Neural progenitor cell (in vitro differentiated cells): ENCODE data around the gene CNTN5. TPM values are rescaled to one million over a fixed set of nuclear protein-coding genes. Genes with fewer than 3 reads are reported as not detected.

Source experiments
- DNase-seq: peaks from one replicate; pipeline ENCODE4 v3.0.0-alpha.2; 2016; ENCODE audit warnings: low spot score
- H2AFZ ChIP-seq: fragments of 200-600 bp; sonication (generic); replicated peaks from 2 replicates; pipeline ENCODE4 v1.6.1; 2016; ENCODE audit warnings: antibody characterized with exemption
- H3F3A ChIP-seq: fragments of 200-600 bp; sonication (generic); 2 replicates; pipeline ENCODE4 v1.6.1; 2016; ENCODE audit warnings: antibody characterized with exemption, low read depth
- H3K27ac ChIP-seq: fragments of 200-600 bp; sonication (generic); 2 replicates; pipeline ENCODE4 v1.5.1; 2016; ENCODE audit warnings: mild to moderate bottlenecking
- H3K27me3 ChIP-seq: fragments of 200-600 bp; sonication (generic); 2 replicates; pipeline ENCODE4 v1.6.1; 2016; ENCODE audit warnings: mild to moderate bottlenecking, moderate library complexity
- H3K36me3 ChIP-seq: fragments of 200-600 bp; sonication (generic); 2 replicates; pipeline ENCODE4 v1.5.1; 2016
- H3K4me1 ChIP-seq: fragments of 200-600 bp; sonication (generic); 2 replicates; pipeline ENCODE4 v1.6.1; 2016; ENCODE audit warnings: mixed run types
- H3K4me2 ChIP-seq: fragments of 200-600 bp; sonication (generic); 2 replicates; pipeline ENCODE4 v1.6.1; 2016
- H3K4me3 ChIP-seq: fragments of 200-600 bp; sonication (generic); 2 replicates; pipeline ENCODE4 v1.5.1; 2016
- H3K79me2 ChIP-seq: fragments of 200-600 bp; sonication (generic); 2 replicates; pipeline ENCODE4 v1.6.1; 2016; ENCODE audit warnings: low read depth
- H3K9ac ChIP-seq: fragments of 200-600 bp; sonication (generic); 2 replicates; pipeline ENCODE4 v1.6.1; 2016
- H3K9me3 ChIP-seq: fragments of 200-600 bp; sonication (generic); 2 replicates; pipeline ENCODE4 v1.5.1; 2016; ENCODE audit warnings: low read depth
- H4K20me1 ChIP-seq: fragments of 200-600 bp; sonication (generic); 2 replicates; pipeline ENCODE4 v1.6.1; 2016; ENCODE audit warnings: low read depth
- H3K27ac Mint-ChIP-seq: 3 replicates; pipeline ENCODE4 v1.8.0; 2021; ENCODE audit warnings: mixed read lengths
- H3K27me3 Mint-ChIP-seq: 2 replicates; pipeline ENCODE4 v1.8.0; 2022; ENCODE audit warnings: low read depth, mild to moderate bottlenecking, inconsistent platforms, moderate library complexity, mixed read lengths; ENCODE audit not compliant: insufficient read depth
- H3K36me3 Mint-ChIP-seq: 3 replicates; pipeline ENCODE4 v1.8.0; 2021; ENCODE audit warnings: mixed read lengths
- H3K4me1 Mint-ChIP-seq: 3 replicates; pipeline ENCODE4 v1.8.0; 2021; ENCODE audit warnings: mixed read lengths
- H3K4me3 Mint-ChIP-seq: 3 replicates; pipeline ENCODE4 v1.8.0; 2021; ENCODE audit warnings: mild to moderate bottlenecking, moderate library complexity, mixed read lengths
- H3K9me3 Mint-ChIP-seq: 3 replicates; pipeline ENCODE4 v1.8.0; 2020; ENCODE audit warnings: mixed read lengths
- CTCF ChIP-seq: fragments of 200-600 bp; sonication (generic); IDR thresholded peaks from 2 replicates; pipeline ENCODE4 v1.5.1; 2017; ENCODE audit warnings: antibody characterized with exemption, mild to moderate bottlenecking
- EZH2 ChIP-seq: fragments of 200-600 bp; sonication (generic); IDR thresholded peaks from 2 replicates; pipeline ENCODE4 v1.6.1; 2017; ENCODE audit warnings: antibody characterized with exemption, mild to moderate bottlenecking, moderate library complexity
- EZH2phosphoT487 ChIP-seq: fragments of 200-600 bp; sonication (generic); IDR thresholded peaks from 2 replicates; pipeline ENCODE4 v1.6.1; 2017; ENCODE audit warnings: antibody characterized with exemption
- total RNA-seq: library from RNA; depleted of rRNA; stranded (reverse); fragments of >200 nt; gene quantifications from 2 replicates; pipeline ENCODE4 v1.2.3, GENCODE V29; 2015; ENCODE audit warnings: low replicate concordance

The CNTN5 gene
- total RNA-seq, 1 donor from 2014 or later, result 0.19 TPM

- H3K27me3 ChIP-seq, result no peaks in the 10 kb centered on the region
- no peak overlapping the region for H3K9ac ChIP-seq
- Mint-ChIP-seq H3K27ac (no peak overlapping the region), H3K4me1 (no peaks in the 10 kb centered on the region), H3K36me3 (no peaks in the 10 kb centered on the region), H3K27me3 (no peaks in the 10 kb centered on the region), H3K9me3 (no peaks in the 10 kb centered on the region), H3K4me3 (no peak overlapping the region)
- H2AFZ ChIP-seq, result no peak overlapping the region
- H3K4me1 ChIP-seq, result no peaks in the 10 kb centered on the region
- no peak for TF ChIP-seq EZH2
- no peak for TF ChIP-seq EZH2phosphoT487
- no peak for TF ChIP-seq CTCF
- H3K27ac ChIP-seq, result no peak overlapping the region
- no peaks in the 10 kb centered on the region for H3F3A ChIP-seq
- no peaks in the 10 kb centered on the region for H3K36me3 ChIP-seq
- H4K20me1 ChIP-seq, result no peaks in the 10 kb centered on the region
- H3K4me2 ChIP-seq, result no peak overlapping the region
- H3K9me3 ChIP-seq, result no peaks in the 10 kb centered on the region
- H3K4me3 ChIP-seq, result no peak overlapping the region
- no peak for DNase-seq
- H3K79me2 ChIP-seq, result no peaks in the 10 kb centered on the region
Measured at GRCh38 chr11:99631618-99632017, 610.9 kb downstream of the CNTN5 start.

GRCh38 chr11:99632969-99633368, 612.2 kb downstream of the CNTN5 start:
- Histone ChIP-seq H3K4me2 (no peak overlapping the region), H3K9ac (no peak overlapping the region), H4K20me1 (no peaks in the 10 kb centered on the region), H3K4me1 (no peaks in the 10 kb centered on the region), H3F3A (no peaks in the 10 kb centered on the region), H3K4me3 (no peak overlapping the region), H3K79me2 (no peaks in the 10 kb centered on the region), H3K9me3 (no peaks in the 10 kb centered on the region), H2AFZ (no peak overlapping the region), H3K36me3 (no peaks in the 10 kb centered on the region), H3K27ac (no peak overlapping the region), H3K27me3 (no peaks in the 10 kb centered on the region)
- Mint-ChIP-seq H3K36me3 (no peaks in the 10 kb centered on the region), H3K27ac (no peak overlapping the region), H3K9me3 (no peaks in the 10 kb centered on the region), H3K27me3 (no peaks in the 10 kb centered on the region), H3K4me3 (no peak overlapping the region), H3K4me1 (no peaks in the 10 kb centered on the region)
- TF ChIP-seq EZH2phosphoT487 (no peak), CTCF (no peak), EZH2 (no peak)
- no peak for DNase-seq

- no peak for TF ChIP-seq CTCF
- TF ChIP-seq EZH2, result no peak
- TF ChIP-seq EZH2phosphoT487, result no peak
- H3K9me3 Mint-ChIP-seq, result no peaks in the 10 kb centered on the region
- H3K9ac ChIP-seq, result no peak overlapping the region
- H2AFZ ChIP-seq, result no peak overlapping the region
- no peaks in the 10 kb centered on the region for H3K4me1 Mint-ChIP-seq
- no peaks in the 10 kb centered on the region for H4K20me1 ChIP-seq
- no peaks in the 10 kb centered on the region for H3K4me1 ChIP-seq
- H3K4me3 ChIP-seq, result no peak overlapping the region
- H3K27ac Mint-ChIP-seq, result no peak overlapping the region
- no peaks in the 10 kb centered on the region for H3K79me2 ChIP-seq
- H3K27ac ChIP-seq, result no peak overlapping the region
- no peaks in the 10 kb centered on the region for H3K9me3 ChIP-seq
- no peaks in the 10 kb centered on the region for H3K27me3 ChIP-seq
- H3K4me2 ChIP-seq, result no peak overlapping the region
- H3K36me3 Mint-ChIP-seq, result no peaks in the 10 kb centered on the region
- no peak for DNase-seq
- no peaks in the 10 kb centered on the region for H3K36me3 ChIP-seq
- no peaks in the 10 kb centered on the region for H3F3A ChIP-seq
- H3K4me3 Mint-ChIP-seq, result no peak overlapping the region
- H3K27me3 Mint-ChIP-seq, result no peaks in the 10 kb centered on the region
Measured at GRCh38 chr11:99634581-99634980, 613.8 kb downstream of the CNTN5 start.
